Vagina (tissue), 2 donors: Measurements from ENCODE around the gene YEATS4.

Experiments used
- CTCF ChIP-seq, 3 experiments: fragments of 450-650 bp in 2 of 3; fragments of 200-600 bp in 1 of 3; sonication (generic) in 1 of 3; IDR thresholded peaks; one replicate each; pipeline ENCODE4 v1.5.1; 2017 to 2019; ENCODE audit warnings: antibody characterized with exemption in 3 of 3, mild to moderate bottlenecking in 2 of 3, moderate library complexity in 2 of 3
- POLR2A ChIP-seq, 2 donors: fragments of 450-650 bp; IDR thresholded peaks; one replicate each; pipeline ENCODE4 v1.6.1; 2017; ENCODE audit warnings: antibody characterized with exemption in 2 of 2, mild to moderate bottlenecking in 2 of 2, moderate library complexity in 2 of 2

DNA sequence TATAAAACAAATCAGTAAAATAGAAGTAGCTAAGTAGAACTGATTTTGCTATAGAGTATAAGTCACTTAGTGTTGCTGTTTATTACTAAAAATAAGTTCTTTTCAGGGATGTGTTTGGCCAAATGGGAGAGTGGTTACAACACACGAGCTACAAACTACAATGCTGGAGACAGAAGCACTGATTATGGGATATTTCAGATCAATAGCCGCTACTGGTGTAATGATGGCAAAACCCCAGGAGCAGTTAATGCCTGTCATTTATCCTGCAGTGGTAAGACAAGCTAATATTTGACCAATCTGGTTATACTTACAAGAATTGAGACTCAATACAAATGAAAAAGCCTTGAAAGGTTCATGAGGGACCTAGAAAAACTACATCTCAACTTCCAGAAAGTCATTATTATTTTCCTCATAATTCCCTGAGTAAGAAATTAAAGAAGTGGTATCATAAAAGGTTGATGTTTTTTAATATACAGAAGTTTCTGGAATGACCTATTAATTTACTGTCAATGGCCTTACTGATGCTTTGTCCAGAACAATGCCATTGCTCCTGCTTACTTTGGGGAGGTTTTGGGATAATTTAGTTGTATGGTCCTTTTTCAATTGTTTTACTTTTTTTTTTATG, 9.4 kb upstream of the YEATS4 start:
- TF ChIP-seq POLR2A (IDR thresholded peaks at IDR 0.05) = no peak
- no peak for TF ChIP-seq CTCF (IDR thresholded peaks at IDR 0.05)
